Limb (tissue), 2 donors: ENCODE data around the gene CNTN5.

Experiments used
- DNase-seq, 2 donors: peaks; one replicate each; pipeline ENCODE4 v3.0.0-alpha.2; 2016; ENCODE audit errors: extremely low spot score in 2 of 2

CNTN5 gene

GRCh38 chr11:100303897-100304296 is 1283.1 kb downstream of the CNTN5 start:
- peak in 1 of 2 donors; percentile 3 for DNase-seq

- DNase-seq, result no peak
Observed at GRCh38 chr11:100308202-100308601, 1287.5 kb downstream of the CNTN5 start.

DNA sequence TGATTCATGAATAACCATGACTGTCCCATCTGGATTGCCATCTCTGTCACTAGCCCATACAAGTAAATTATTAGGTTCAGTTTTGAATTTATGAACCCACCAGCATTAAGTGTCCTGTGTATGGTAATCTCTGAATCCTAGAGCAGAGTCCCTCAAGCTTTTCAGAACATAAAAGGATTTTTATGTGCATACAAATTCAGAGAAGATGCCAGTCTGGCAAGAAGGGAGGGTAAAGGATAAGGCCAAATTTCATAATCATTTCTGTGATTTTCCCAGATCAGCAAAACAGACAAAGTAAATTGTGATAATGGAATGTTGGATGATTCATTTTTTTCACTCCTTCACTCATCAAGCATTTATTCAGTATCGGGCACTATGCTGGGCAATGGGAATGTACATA is 1295.2 kb downstream of the CNTN5 start:
- no peak for DNase-seq

- DNase-seq, result no peak
Observed at GRCh38 chr11:100316952-100317351, 1296.2 kb downstream of the CNTN5 start.

GRCh38 chr11:100319691-100320090 is 1298.9 kb downstream of the CNTN5 start:
- no peak for DNase-seq

DNA sequence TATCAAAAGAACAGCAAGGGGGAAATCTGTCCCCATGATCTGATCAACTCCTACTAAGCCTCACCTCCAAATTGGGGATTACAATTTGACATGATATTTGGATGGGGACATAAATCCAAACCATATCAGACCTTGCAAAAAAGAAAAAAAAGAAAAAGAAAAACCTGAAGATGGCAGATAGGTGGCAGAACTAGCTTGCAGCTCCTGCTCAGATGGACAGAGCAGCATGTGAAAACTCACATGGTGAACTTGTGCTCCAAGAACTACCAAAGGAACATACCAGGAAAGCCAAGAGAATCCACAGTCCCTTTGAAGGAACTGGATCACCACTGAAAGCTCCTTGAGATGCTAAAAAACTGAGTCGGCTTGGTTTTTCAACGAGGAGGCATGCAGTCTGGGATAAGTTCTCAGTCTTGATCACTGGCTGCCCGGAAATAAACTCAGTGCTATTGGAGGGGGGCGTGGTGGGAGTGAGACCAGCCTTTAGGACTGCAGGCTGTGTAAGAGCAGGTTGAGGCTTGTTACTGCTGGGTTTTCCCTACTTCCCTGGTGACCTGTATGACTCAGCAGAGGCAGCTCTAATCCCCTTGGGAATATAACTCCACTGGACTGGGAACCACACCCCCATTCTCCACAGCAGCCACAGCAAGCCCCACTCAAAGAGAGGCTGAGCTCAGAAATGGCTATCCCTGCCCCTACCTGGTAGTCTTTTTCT is 1308.0 kb downstream of the CNTN5 start:
- DNase-seq, result no peak

- DNase-seq, result no peak
Observed at GRCh38 chr11:100329352-100329751, 1308.6 kb downstream of the CNTN5 start.

DNA sequence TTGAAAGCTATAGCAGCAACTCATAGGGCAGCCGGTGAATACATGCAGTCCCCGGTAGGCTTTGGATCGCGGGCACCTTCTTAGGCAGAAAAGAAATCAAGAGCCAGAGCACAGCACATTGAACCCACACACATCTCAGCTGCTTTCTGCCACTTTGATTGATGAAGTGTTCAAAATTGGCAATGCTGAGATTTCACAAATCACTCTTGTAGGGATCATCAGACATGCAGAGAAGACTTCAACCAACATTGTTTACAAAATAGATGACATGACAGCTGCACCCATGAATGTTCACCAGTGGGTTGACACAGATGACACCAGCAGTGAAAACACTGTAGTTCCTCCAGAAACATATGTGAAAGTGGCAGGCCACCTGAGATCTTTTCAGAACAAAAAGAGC is 1316.1 kb downstream of the CNTN5 start:
- DNase-seq, result no peak

DNA sequence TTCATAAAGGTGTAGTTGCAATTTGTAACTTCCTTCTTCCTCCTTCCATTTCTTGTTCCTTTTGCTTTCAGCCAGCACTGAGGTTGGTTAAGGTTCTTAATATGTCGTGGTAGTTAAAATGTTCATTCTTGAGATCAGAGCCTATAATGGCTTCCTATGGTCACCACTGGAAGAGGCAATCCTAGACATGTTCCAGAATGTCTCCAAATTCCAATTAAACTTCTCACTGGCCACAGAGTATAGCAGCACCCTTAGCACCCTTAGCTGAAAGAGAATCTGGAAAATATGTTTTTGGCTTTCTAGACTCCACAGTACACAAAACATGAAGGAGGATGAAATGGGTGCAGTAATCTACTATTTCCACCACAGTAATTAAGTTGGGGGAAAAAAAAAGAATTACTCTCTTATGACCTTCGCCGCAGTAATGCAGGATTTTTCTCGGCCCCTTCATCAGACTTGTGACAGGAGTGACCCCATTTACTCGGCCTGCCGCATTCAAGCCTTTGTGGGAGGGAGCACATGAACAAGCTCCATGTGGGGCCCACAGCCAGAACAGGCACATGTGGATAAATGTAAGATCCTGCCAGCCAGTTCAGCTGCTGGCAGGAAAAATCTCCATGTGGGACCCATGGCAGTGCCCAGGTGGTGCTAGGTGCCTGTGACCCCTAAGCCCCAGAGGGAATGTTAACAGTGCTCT is 1317.5 kb downstream of the CNTN5 start:
- DNase-seq, result no peak

GRCh38 chr11:100340466-100341319 is 1319.9 kb downstream of the CNTN5 start:
- no peak for DNase-seq

DNA sequence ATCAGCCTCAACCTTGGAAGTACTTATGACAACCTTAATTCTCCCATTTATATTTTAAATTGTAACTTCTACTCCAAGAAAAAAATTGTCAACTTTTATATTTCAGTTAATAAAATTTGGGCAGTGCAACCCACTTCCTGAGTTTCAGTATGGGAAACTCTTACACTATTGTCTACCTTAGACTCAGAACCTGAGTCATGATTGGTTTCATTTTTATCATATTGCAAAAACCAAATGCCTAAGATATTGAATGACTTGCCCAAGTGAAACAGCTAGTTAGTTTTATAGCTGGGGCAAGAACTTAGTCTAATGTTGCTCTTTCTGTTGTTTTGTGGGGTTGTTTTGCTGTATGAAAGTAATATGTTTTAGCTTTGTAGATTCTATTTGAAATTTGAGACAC is 1332.3 kb downstream of the CNTN5 start:
- DNase-seq, result no peak

- no peak for DNase-seq
Observed at GRCh38 chr11:100354736-100355135, 1334.0 kb downstream of the CNTN5 start.

DNA sequence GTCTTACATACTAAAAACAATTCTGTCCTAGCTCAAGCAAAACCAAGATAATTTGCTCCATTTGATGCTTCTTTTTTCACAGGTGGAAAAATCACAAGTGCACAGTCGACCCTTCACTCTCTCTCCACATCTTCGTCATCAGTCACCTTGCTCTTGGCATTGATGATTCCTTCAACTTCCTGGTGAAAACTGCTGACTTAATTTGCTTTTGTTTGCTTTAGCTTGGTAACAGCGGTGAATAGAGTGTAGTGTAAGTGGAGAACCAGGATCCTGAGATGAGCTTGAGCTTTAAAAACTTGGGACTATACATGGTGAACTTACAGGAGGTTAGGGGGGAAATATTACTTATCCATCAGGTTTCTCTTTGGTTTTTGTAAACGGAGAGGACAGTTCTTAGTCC is 1335.3 kb downstream of the CNTN5 start:
- DNase-seq, result no peak

DNA sequence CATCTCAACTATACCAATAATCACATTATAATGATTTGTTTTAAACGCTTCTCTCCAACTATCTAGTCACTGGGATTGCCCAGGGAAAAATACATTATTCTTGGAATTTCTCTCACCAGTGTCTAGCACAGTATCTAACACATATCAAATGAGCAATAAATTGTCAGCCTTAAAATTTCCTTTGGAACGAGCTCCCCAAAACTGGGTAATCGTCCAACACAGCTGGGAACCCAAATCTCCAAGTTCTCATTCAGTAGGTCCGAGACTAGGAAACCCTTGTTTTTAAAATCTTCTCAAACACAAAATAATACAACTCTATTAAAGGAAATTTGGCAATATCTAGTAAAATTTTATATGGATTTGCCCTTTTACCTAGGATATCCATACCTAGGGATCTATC is 1338.5 kb downstream of the CNTN5 start:
- DNase-seq, result no peak

GRCh38 chr11:100367892-100368291 is 1347.1 kb downstream of the CNTN5 start:
- DNase-seq, result no peak

DNA sequence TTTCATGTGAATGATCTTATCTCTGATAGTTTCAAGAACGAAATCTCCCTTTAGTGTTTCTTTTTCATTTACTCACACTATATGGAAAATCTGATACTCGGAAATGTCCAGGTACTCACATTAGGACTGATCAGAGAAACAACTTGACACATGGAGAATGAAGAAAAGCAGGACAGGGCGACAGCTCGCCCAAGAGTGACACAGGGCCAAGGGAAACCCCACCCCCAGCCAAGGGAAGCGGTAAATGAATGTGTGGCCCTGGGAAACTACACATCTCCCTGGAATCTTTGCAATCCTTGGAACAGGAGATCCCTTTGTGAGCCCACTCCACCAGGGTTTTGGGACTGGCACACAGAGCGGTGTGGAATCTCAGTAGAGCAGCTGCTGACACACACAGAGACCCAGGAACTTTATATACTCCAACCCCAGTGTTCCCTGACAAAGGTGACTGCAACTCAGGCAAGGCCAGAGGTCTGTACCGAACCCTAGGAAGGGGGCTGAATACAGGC is 1362.7 kb downstream of the CNTN5 start:
- no peak for DNase-seq

DNA sequence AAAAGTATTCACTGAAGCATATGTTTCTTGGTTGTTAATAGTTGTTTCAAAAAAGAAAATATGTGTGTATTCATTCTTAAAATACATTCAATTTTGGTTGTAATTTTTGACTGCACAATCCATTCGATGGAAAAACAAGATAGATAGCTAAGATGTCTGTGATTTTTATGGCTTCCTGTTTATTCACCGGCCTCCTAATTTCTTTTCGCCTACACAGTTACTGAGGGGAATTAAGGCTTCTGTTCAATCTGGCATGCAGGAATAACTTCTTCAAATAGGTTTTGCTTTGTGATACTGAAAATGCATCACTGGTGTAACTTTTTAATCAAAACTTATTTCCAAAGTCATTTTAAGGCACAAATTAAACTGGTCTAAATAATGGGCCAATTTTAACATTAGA is 1375.5 kb downstream of the CNTN5 start:
- DNase-seq, result no peak

DNA sequence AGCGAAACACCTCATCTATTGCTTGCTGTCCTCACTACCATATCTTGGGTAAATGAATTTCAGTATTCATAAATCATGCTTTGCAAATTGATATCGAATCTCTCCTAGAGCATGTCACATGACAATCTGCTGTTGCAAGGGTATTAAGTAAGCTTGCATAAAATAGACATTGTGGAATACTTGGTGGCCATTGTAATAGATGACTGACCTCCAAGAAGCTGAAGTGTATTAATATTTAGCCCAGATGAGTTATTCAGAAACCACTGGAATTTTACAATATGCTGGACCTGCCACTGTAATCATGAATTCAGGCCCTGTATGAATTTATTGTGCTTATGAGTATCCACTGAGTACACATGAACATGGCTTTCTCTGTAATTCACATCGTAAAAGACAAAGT is 1376.7 kb downstream of the CNTN5 start:
- no peak for DNase-seq

DNA sequence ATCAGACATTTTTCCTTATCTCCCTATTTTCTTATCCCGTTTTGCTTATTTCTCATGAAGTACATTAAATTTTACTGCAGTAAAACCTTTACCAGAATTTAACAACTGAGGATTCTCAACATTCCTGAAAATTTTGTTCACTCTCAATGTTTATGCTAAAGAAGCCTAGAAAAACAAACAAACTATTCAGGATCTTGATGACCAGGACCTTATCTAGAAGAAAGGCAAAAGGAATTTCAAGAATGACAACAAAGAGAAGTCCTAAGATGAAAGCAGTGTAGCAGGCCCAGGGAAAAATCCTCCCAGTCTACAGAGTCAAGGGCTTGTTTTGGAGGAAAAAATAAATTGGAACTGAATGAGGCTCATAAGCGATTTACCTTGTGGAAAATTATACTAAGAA is 1383.1 kb downstream of the CNTN5 start:
- no peak for DNase-seq

DNA sequence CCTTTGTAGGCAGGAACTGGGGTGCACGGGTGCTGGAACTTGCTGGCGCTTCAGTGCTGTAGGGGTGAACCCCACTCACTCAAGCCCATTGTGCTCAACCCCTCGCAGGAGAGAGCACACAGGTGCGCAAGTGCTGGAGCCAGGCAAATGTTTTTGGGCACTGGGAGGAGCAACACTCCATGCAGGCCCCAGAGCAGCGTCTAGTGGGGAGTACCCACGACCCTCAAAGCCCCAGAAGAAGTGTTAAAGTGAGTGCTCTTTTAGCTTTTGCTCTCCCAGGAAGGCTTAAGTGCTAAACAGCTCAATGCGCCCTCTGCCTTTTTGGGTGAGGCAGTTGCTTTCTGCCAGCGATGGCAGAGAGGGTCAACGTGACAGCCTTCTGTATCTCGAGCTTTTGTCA is 1384.2 kb downstream of the CNTN5 start:
- no peak for DNase-seq
